AG09319 (cell line): ENCODE data around the gene BUB1B.
"Not testable (repeated sequence)": the region's sequence is repeated elsewhere in the genome, so short reads cannot be mapped to it uniquely, and the experiment has no call there.

Experiments
- DNase-seq: peaks from one replicate; pipeline ENCODE4 v3.0.0-alpha.2; 2010; ENCODE audit warnings: low read depth; ENCODE audit errors: extremely low read depth
- CTCF ChIP-seq: IDR thresholded peaks from 2 replicates; pipeline ENCODE4 v1.5.1; 2011; ENCODE audit warnings: low read depth, mild to moderate bottlenecking, inconsistent platforms, low read length, moderate library complexity

Gene BUB1B

GRCh38 chr15:40142428-40142827, 18.4 kb upstream of the BUB1B start:
- DNase-seq = no peak

GRCh38 chr15:40146037-40146436, 14.8 kb upstream of the BUB1B start:
- DNase-seq = no peak
- no peak for TF ChIP-seq CTCF

More at GRCh38 chr15:40142428-40142827, 18.4 kb upstream of the BUB1B start:
- no peak for TF ChIP-seq CTCF

- TF ChIP-seq CTCF = no peak
- no peak for DNase-seq
These were observed 11.5 kb upstream of the BUB1B start for GRCh38 chr15:40149339-40149738.

GRCh38 chr15:40150163-40150925, 10.5 kb upstream of the BUB1B start:
- DNase-seq = no peak
- no peak for TF ChIP-seq CTCF

GRCh38 chr15:40151499-40151898, 9.4 kb upstream of the BUB1B start:
- DNase-seq = no peak
- TF ChIP-seq CTCF = no peak

GRCh38 chr15:40151991-40152390, 8.9 kb upstream of the BUB1B start:
- TF ChIP-seq CTCF = no peak
- DNase-seq = no peak

- not testable (repeated sequence) for DNase-seq
These were observed 6.0 kb upstream of the BUB1B start for GRCh38 chr15:40154821-40155220.
